Measurements from ENCODE around the gene SLC6A16.
"Not testable (repeated sequence)": the region's sequence is repeated elsewhere in the genome, so short reads cannot be mapped to it uniquely, and the experiment has no call there.

The SLC6A16 gene

DNA sequence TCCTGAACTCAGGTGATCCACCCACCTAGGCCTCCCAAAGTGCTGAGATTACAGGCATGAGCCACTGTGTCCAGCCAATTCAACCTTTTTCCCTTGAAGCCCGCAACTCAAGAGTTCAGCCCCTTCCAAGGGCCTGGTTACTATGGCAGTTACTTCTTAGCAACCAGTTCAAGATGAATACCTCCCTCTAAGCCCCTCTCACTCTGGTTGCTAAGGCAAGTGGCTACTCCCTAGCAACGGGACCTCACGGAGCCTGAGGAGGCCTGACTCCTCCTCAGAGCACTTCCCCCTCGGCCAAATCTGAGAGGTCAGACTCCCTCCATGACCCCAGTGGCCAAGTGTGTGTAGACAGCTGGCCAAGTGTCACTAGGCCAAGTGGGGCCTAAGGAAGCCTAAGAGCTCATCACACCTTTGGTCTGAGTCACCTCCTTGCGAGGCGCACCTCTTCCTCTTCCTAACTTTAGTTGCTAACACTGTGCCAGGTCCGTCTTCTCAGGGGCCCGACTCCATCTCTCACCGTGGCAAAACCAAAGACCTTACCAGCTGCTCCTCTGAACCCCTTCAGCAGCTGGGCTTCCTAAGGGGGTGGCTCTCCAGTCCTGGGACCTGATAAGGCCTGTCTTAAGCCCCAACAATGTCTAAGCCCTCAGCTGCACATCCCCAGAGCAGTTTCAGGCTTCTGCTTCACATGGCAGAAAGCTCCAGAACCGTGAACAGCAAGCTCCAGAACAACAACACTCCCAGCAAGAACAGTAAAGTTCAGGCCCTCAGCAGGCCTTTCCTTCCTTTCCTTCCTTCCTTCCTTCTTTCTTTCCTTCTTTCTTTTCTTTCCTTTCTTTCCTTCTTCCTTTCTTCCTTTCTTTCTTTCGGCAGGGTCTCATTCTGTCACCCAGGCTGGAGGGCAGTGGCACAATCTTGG is 19.8 kb upstream of the SLC6A16 start:
- DNase-seq: no peak

DNA sequence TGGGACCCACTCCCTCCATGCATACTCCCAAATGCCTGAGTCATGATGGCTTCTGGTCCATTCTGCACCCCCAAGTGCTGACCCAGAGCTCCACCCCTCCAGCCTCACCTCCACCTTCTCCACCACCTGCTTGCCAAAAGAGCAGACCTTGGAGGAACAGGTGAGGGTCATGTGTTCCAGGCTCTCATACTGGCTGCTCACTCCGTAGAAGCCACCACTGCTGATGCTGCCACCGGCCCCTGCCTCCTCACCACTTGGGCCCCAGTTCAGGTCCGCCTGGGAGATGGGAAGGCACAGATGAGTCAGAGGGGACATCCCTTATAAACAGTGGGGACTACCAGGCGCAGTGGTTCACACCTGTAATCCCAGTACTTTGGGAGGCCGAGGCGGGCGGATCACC is 18.1 kb upstream of the SLC6A16 start:
- DNase-seq: no peak

DNA sequence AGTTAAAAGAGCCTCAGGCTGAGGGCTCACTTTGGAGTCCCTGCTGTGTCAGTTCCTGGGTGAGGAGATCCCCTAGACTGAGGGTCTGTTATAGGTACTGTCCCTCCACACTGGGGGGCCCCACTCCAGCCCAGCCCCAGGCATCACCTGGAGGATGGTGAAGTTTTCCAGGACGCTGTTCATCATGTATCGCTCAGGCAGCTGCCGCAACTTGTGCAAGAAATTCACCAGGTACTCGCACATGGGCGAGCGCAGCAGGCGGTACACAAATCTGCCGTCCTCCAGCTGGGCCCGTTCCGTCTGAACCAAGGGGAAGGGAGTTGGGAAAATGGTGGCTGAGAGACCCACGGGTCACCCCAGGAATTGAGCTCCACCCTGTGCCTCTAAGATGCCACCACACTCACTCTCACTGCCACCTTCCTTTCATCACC is 17.3 kb upstream of the SLC6A16 start:
- DNase-seq: no peak

DNA sequence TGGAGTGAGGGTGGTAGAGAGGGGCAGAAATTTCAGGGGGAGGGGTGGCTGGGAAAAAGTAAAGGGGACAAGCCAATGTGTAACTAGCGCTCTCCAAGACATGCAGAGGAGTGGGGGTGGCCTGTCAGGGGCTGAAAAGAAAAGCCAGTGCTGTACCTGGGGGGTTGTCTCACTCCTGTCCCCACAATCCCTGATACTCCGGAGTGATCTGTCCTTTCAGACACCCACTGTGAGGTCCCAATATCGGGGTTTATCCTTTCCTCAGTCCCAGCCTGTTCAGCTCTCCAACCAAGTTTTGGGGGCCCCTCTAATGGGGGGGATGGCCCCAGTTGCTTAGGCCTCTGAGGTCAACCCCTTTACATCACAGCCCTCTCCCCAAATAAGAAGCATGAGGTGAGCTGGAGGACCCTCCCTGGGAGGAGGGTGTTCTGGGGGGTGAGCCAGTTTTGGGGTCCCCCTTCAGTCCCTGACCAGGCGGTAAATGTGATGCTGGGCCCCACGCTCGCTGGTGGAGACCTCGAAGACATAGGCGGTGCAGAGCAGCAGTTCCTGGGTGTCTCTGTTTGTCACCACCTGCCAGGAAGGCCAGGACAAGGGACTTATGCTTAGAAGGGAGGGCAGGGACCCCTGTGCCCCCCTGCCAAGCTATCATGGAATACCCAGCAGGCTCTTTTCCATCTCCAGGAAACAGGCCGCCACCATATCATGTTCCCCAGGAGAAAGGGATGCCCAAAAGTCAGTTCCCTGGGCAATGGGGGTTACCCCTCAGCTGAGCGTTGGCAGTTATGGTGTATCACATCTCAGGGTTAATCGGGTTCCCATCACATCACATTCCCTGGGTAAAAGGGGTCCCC is 16.1 kb upstream of the SLC6A16 start:
- no peak for DNase-seq

DNA sequence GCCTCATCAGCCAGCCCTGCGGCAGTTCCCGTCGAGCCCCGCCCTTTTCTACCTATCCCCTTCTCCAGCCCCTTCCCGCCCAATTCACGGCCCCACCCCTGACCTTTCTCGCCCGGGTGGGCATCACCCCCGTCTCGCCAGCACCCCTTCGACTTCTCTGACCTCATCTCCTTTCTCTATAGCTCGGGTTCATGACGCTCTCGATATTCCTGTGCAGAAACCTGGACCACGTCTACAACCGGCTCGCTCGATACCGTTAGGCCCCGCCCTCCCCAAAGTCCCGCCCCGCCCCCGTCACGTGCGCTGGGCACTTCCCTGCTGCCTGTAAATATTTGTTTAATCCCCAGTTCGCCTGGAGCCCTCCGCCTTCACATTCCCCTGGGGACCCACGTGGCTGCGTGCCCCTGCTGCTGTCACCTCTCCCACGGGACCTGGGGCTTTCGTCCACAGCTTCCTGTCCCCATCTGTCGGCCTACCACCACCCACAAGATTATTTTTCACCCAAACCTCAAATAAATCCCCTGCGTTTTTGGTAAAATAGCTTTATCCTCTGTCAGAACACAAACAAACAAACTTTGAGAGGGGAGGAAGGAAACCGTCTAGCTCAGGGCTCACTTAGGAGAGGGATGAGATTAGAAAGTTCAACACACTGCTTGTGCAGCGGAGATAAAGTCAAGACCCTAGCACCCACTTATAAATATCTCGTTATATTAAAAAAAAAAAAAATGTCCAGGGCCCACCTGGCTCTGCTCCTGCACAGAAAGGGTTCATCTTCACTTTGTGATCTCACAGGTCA is 15.3 kb upstream of the SLC6A16 start:
- no peak for DNase-seq

DNA sequence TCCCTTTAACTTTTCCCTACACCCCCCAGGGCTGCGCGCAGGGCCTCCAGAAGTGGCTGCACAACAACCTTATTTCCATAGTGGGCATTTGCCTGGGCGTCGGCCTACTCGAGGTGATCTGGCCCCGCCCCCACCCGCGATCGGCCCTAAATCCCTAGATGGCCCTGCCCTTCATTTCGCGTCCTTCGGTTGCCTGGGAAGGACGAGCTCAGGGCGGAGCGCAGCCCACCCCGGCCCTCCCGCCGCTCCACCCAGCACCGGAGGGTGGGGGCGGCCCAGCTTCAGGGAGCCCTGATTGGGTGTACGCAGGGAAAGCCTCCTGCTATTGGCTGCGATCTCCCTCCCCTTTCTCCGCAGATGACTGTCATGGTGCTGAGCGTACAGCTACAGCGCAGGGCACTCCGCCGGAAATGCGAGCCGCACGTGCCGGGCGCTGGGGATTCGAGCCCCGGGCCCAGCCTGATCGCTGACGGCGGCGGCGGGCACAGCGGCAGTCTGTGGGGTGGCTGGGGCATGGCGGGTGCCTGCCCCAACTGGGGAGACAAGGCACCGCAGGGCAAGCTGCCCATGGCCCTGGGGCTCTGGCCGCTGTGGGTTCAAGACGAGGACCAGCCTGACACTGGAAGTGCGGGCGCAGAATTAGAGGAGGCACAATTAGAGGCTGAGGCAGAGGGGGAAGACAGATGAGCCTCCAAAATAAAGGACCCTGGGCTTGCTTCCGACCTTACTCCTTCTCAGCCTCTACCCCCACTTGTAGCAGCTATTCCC is 14.5 kb upstream of the SLC6A16 start:
- no peak for DNase-seq

DNA sequence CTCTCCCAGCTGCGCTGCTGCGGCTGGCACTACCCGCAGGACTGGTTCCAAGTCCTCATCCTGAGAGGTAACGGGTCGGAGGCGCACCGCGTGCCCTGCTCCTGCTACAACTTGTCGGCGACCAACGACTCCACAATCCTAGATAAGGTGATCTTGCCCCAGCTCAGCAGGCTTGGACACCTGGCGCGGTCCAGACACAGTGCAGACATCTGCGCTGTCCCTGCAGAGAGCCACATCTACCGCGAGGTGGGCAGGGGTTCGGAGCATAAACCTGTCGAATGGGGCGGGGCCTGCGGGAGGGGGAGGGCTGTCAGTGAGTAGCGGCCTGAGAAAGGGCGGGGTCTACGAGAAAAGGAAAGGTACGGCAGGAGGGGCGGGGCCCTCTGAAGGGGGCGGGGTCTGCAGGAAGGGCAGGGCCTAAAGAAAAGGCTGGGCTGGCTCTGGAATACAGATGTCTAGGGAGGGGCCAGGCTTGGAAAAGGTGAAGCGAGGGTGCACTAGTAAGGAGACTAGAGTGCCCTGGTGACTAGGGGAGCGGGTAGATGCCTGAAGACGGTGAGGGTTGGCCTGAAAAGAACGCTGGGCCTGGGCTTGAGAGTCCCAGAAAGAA is 13.8 kb upstream of the SLC6A16 start:
- DNase-seq: no peak

DNA sequence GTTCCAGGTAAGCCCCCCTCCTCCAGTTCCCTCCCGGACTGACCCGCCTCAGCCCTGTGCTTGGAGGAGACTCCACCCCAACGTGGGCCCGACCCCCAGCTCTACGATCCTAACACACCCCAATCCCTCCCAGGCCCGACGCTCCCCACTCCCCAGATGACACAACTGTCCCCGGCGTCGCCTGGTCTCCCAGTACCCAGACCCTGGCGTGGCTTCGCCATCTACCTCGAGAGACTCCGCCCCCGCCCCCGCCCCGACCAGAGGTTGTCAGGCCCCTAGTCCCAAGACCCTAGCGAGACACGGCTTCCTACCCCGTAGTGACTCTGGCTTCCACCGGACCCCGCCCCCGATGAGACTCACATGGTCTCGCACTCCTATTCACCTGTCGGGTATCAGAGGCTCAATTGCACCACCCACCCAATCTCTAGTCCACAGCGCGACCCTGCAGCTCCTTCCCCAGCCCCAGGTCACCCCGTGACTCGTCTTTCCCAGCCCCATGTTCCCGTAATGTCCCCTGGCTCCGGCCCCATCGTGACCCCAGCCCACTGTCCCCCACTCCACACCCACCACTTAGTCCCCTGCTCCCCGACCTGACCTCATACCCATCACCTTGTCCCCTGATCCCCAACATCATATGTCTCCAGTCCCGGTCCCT is 13.2 kb upstream of the SLC6A16 start:
- DNase-seq: no peak

DNA sequence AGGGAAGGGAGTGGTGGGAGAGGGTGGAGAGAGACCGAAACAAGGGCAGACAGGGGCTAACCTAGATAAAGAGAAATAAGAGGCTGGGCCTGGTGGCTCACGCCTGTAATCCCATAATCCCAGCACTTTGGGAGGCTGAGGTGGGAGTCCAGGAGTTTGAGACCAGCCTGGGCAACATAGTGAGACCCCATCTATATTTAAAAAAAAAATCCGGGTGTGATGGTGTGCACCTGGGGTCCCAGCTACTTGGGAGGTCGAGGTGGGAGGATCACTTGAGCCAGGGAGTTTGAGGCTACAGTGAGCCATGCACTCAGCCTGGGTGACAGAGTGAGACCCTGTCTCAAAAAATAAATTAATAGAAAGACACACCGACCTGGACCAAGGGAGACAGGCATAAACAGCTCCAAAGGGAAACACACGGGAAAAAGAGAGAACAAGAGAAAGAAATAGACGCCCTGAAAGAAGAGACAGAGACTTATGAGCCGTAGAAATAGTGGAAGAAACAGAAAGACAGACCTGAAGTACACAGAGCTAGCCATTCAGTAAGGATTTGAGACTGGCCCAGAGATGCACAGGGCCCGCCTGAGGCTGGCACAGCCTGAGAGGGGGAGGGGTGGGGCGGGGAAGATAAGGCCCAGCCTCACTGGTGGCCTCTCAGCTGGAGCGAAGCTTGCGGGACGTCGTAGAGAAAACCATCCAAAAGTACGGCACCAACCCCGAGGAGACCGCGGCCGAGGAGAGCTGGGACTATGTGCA is 12.5 kb upstream of the SLC6A16 start:
- no peak for DNase-seq

DNA sequence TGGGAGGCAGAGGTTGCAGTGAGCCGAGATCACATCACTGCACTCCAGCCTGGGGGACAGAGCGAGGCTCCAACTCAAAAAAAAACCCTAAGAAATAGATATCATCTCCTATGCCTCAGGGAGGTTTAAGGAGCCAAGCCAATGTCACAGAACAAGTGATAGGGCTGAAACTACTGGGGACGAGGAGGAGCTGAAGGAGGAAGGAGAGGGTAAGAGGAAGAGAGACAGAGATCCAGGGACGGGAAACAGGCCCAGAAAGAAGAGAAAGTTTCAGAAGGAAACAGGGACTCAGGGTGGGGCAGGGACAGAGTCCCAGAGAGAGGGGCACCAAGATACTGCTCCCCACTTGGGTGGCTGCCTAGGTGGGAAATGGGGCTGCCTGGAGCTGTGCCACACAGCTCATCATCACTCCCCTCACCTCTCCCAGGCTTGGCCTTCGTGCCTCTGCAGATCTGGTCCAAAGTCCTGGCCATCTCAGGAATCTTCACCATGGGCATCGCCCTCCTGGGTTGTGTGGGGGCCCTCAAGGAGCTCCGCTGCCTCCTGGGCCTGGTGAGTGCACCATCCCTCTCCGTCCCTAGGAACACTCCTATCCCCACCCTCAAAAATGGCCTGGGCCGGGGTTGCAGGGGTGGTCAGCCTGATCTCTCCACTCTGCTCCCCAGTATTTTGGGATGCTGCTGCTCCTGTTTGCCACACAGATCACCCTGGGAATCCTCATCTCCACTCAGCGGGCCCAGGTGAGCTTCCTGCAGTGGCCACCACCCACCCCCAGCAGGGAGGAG is 11.7 kb upstream of the SLC6A16 start:
- no peak for DNase-seq

DNA sequence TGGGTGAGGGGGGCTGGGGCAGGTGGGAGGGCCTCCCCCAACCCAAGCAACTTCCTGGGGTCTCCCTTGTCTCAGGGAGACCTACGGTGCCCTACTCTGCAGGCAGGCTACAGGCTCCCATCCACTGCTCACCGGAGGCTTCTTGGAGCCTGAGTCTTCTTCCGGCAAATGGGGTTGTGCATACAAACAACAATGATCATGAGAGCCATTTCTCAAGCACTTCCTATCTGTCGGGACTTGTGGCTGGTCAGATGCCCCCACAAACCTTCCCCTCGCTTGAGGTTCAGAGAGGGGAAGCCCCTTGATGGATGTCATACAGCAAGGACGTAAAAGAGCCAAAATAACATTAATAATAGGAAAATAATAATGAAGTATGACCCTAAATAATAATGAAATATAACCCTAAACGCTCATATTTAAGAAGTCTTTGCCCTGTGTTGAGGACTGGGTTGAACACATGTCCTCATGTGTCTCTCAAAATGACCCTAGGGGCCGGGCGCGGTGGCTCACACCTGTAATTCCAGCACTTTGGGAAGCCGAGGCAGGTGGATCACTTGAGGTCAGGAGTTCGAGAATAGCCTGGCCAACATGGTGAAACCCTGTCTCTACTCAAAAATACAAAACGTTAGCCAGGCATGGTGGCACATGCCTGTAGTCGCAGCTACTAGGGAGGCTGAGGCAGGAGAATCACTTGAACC is 10.9 kb upstream of the SLC6A16 start:
- no peak for DNase-seq

DNA sequence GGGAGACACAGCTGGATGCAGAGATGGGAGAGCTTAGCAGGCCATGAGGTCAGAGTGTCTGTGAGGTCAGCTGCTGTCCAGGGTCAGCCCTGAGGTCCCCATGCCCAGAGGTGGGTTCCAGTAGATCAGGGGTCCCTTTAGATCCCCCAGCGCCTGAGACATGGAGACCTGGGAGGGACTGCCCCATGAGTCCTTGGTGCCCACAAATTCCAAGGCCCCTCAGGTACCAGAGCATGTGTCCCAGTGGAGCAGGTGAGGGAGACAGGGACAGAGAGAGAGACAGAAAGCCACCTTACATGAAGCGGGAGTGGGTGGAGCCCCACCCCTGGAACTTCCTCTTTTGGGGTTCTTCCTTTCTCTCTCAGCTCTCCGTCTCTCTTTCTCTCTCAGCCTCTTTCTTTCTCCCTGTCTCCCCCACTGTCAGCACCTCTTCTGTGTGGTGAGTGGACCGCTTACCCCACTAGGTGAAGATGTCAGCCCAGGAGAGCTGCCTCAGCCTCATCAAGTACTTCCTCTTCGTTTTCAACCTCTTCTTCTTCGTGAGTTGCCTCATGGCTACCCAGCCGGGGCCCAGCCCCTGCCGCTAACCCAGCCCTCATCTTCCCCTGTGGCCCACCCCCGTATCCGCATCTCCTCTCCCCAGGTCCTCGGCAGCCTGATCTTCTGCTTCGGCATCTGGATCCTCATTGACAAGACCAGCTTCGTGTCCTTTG is 10.2 kb upstream of the SLC6A16 start, which contains the start of gene CD37:
Gene CD37, plus strand, starts transcription at position 336 of the 713 bp plus-strand sequence. Its CDS starts 135 bp downstream, at position 471.
- DNase-seq: no peak

DNA sequence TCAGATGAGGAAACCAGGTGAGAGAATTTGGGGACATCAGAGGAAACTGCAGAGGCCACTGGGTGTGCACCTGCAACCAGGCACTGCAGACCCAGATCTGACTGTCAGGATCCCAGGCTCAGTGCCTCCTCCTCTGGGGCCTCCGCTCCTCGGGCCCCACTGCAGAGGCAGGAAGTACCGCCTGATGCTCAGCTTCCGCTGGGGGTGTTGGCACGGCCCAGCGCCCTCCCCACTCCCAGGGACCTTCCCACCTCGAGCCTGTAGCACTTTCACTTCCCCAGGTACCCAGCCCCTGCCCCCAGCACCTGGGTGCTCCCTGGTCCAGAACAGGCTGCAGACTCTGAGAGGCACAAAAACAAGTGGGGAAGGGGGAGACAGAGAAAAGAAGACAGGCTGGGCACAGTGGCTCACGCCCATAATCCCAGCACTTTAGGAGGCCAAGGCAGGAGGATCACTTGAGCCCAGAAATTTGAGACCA is 8.9 kb upstream of the SLC6A16 start:
- no peak for DNase-seq

DNA sequence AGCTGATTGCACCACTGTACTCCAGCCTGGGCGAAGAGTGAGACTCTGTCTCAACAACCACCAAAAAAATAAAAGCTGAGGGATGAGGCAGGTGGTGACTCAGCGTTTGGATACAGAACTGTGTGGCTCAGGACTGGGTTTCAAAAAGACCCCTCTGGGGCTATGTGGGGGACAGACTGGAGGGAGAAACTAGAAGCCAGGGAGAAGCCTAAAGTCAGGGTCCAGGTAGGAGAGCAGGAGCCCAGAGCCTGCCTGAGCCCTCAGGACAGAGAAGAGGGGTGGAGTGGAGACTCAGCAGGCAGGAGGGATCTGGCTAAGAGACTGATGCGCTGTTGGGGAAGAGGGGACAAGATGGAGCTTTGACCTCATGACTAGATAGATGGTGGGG is 8.4 kb upstream of the SLC6A16 start:
- no peak for DNase-seq

DNA sequence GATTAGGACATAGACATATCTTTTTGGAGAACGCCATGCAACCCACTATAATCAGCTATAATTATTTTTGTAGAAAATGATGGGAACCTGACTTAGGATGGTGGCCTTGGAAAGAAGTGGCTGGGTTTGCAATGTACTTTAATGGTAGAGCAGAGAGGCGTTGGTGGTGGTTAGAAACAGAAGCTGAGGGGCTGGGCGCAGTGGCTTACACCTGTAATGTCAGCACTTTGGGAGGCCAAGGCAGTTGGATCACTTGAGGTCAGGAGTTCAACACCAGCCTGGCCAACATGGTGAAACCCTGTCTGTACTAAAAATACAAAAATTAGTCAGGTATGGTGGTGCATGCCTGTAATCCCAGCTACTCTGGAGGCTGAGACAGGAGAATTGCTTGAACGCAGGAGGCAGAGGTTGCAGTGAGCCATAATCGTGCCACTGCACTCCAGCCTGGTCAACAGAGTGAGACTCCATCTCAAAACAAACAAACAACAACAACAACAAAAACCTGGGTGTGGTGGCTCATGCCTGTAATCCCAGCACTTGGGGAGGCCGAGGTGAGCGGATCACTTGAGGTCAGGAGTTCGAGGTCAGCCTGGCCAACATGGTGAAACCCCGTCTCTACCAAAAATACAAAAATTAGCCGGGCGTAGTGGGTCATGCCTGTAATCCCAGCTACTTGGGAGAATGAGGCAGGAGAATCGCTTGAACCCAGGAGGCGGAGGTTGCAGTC is 7.9 kb upstream of the SLC6A16 start:
- DNase-seq: not testable (repeated sequence)

DNA sequence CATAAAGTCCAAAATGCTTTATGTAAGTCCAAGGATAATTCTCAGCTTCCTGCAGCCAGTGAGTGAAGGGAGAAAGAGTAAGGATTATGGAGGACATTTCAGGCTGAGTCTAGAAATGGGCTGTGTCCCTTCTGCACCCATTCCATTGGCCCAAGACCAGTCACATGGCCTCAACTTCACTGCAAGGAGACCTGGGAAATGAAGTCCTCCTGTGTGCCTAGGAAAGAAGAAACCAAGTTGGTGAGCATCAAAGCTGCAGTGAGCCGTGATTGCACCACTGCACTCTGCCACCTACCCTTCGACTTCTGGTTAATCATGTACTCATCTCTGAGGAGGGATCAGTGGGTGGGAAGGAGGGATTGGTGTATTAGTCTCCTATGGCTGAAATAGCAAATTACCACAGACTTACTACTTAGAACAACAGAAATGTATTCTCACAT is 6.6 kb upstream of the SLC6A16 start:
- DNase-seq: peak; percentile 32

DNA sequence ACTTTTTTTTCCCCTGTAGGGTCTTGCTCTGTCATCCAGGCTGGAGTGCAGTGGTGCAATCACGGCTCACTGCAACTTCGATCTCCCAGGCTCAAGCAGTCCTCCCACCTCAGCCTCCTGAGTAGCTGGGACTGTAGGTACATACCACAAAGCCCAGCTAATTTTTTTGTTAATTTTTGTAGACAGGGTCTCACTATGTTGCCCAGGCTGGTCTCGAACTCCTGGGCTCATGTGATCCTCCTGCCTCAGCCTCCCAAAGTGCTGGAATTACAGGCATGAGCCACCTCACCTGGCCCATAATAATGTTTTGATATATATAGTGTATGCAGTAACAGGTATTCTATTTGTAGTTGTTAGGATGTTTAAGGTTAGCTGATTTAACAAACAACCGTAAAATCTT is 6.2 kb upstream of the SLC6A16 start:
- not testable (repeated sequence) for DNase-seq

Data from HCEC 1CT (cell line).